CD4-positive, alpha-beta T cell (primary cell): ENCODE results near the gene ESR1. TPM values are rescaled to one million over a fixed set of nuclear protein-coding genes. Genes with fewer than 3 reads are reported as not detected.

Experiments
- ATAC-seq: fragments of 200-7000 bp; cut with Tn5 transposase; one replicate; pipeline ENCODE4 v1.10.0; 2022; ENCODE audit warnings: mild to moderate bottlenecking; ENCODE audit not compliant: poor library complexity
- CTCF ChIA-PET: fragments of 350-600 bp; sonication (Branson Sonifier 250); formaldehyde crosslinking; loops from one replicate; lab custom pipeline; 2021; ENCODE audit warnings: antibody characterized with exemption, inconsistent platforms; lab: Charles Lee
- POLR2A ChIA-PET: fragments of 350-600 bp; sonication (Branson Sonifier 250); formaldehyde crosslinking; loops from one replicate; lab custom pipeline; 2021; ENCODE audit warnings: antibody characterized with exemption, inconsistent platforms; lab: Charles Lee
- DNase-seq, 14 experiments: peaks; one replicate each; pipeline ENCODE4 v3.0.0-alpha.2; 2013 to 2020; ENCODE audit warnings: mixed read lengths in 2 of 14
- H3K27ac ChIP-seq, 2 donors: one replicate each; pipeline versions ENCODE4 v1.5.1 to v1.7.0; 2013; ENCODE audit warnings: low read length in 2 of 2, low read depth in 1 of 2, mild to moderate bottlenecking in 1 of 2
- H3K27me3 ChIP-seq, 2 experiments: 1 replicate in 1 of 2; 2 replicates in 1 of 2; pipeline versions ENCODE4 v1.6.1 to v1.7.0; 2013; ENCODE audit warnings: low read length in 2 of 2, control low read depth in 1 of 2, mild to moderate bottlenecking in 1 of 2, moderate library complexity in 1 of 2; ENCODE audit not compliant: insufficient read depth in 2 of 2, control insufficient read depth in 1 of 2
- H3K36me3 ChIP-seq: one replicate; pipeline ENCODE4 v1.6.1; 2013; ENCODE audit warnings: low read length, control low read depth; ENCODE audit not compliant: insufficient read depth
- H3K4me1 ChIP-seq: one replicate; pipeline ENCODE4 v1.6.1; 2013; ENCODE audit warnings: low read length, control low read depth; ENCODE audit not compliant: insufficient read depth
- H3K4me3 ChIP-seq: one replicate; pipeline ENCODE4 v1.5.1; 2013; ENCODE audit warnings: mild to moderate bottlenecking, low read length, moderate library complexity
- H3K9me3 ChIP-seq, 2 experiments: 1 replicate in 1 of 2; 2 replicates in 1 of 2; pipeline versions ENCODE4 v1.6.1 to v1.7.0; 2013; ENCODE audit warnings: low read length in 2 of 2, mild to moderate bottlenecking in 2 of 2, control low read depth in 1 of 2, moderate library complexity in 1 of 2; ENCODE audit not compliant: control insufficient read depth in 1 of 2, insufficient read depth in 1 of 2
- H3K27ac Mint-ChIP-seq: one replicate; pipeline ENCODE4 v1.8.0; 2020; ENCODE audit warnings: mixed read lengths
- H3K27me3 Mint-ChIP-seq: one replicate; pipeline ENCODE4 v1.8.0; 2021; ENCODE audit warnings: mixed read lengths
- H3K36me3 Mint-ChIP-seq: one replicate; pipeline ENCODE4 v1.8.0; 2021; ENCODE audit warnings: low read depth, mixed read lengths
- H3K4me1 Mint-ChIP-seq: one replicate; pipeline ENCODE4 v1.8.0; 2021; ENCODE audit warnings: low read depth, mixed read lengths
- H3K4me3 Mint-ChIP-seq: one replicate; pipeline ENCODE4 v1.8.0; 2020; ENCODE audit warnings: mild to moderate bottlenecking, mixed read lengths
- H3K9me3 Mint-ChIP-seq: one replicate; pipeline ENCODE4 v1.8.0; 2020; ENCODE audit warnings: mixed read lengths
- CTCF ChIP-seq: fragments of 200-600 bp; IDR thresholded peaks from one replicate; pipeline ENCODE4 v1.8.0; 2022; ENCODE audit warnings: antibody characterized with exemption, mild to moderate bottlenecking
- intact Hi-C, 2 experiments: fragments of 100-400 bp; cut with DNase I in 1 of 2; cut with micrococcal nuclease in 1 of 2; formaldehyde crosslinking; loops; one replicate each; pipeline versions ENCODE4 v1.15.1 to v1.9.0; 2023 to 2025; cut with DNase I, micrococcal nuclease
- total RNA-seq, 174 experiments: library from RNA in 2 of 174; stranded (reverse) in 2 of 174; gene quantifications; one replicate each; pipeline ENCODE4 v1.2.3 and lab custom pipeline; 2021 to 2026

ESR1 gene
- total RNA-seq, 2 experiments from 2014 or later = 2.6 to 2.8 TPM

GRCh38 chr6:151877458-151877857 is 70.0 kb downstream of the ESR1 start:
- ATAC-seq (no peak), DNase-seq (no peak)
- no peaks in the 10 kb centered on the region for H3K27me3 Mint-ChIP-seq
- no peaks in the 10 kb centered on the region for H3K4me1 Mint-ChIP-seq
- H3K27ac ChIP-seq = no peak overlapping the region
- H3K4me3 ChIP-seq = no peak overlapping the region
- TF ChIP-seq CTCF = no peak
- no peaks in the 10 kb centered on the region for H3K9me3 Mint-ChIP-seq
- intact Hi-C loops = no loop called here
- H3K36me3 Mint-ChIP-seq = no peaks in the 10 kb centered on the region
- ChIA-PET POLR2A (no interaction called here), CTCF (no interaction called here)
- H3K27me3 ChIP-seq = no peaks in the 10 kb centered on the region
- no peaks in the 10 kb centered on the region for H3K9me3 ChIP-seq
- H3K4me1 ChIP-seq = no peaks in the 10 kb centered on the region
- H3K4me3 Mint-ChIP-seq = no peak overlapping the region
- H3K27ac Mint-ChIP-seq = no peak overlapping the region
- H3K36me3 ChIP-seq = no peaks in the 10 kb centered on the region

- ChIA-PET CTCF (no interaction called here), POLR2A (no interaction called here)
- H3K9me3 Mint-ChIP-seq = no peaks in the 10 kb centered on the region
- H3K4me3 Mint-ChIP-seq = no peak overlapping the region
- no peaks in the 10 kb centered on the region for H3K9me3 ChIP-seq
- DNase-seq = no peak
- no peak overlapping the region for H3K27ac ChIP-seq
- H3K4me3 ChIP-seq = no peak overlapping the region
- H3K27ac Mint-ChIP-seq = no peak overlapping the region
- intact Hi-C loops = no loop called here
- H3K36me3 Mint-ChIP-seq = no peaks in the 10 kb centered on the region
- no peaks in the 10 kb centered on the region for H3K36me3 ChIP-seq
- H3K4me1 ChIP-seq = no peaks in the 10 kb centered on the region
- no peaks in the 10 kb centered on the region for H3K4me1 Mint-ChIP-seq
- no peak for ATAC-seq
- H3K27me3 ChIP-seq = no peaks in the 10 kb centered on the region
- TF ChIP-seq CTCF = no peak
- H3K27me3 Mint-ChIP-seq = no peaks in the 10 kb centered on the region
These were observed 73.7 kb downstream of the ESR1 start for GRCh38 chr6:151881231-151881630.

GRCh38 chr6:151882206-151882605 is 74.7 kb downstream of the ESR1 start:
- H3K27ac Mint-ChIP-seq = no peak overlapping the region
- POLR2A ChIA-PET = no interaction called here
- DNase-seq = no peak
- no peak for ATAC-seq
- Histone ChIP-seq H3K27ac (no peak overlapping the region), H3K36me3 (no peaks in the 10 kb centered on the region), H3K4me3 (no peak overlapping the region), H3K27me3 (no peaks in the 10 kb centered on the region), H3K4me1 (no peaks in the 10 kb centered on the region), H3K9me3 (no peaks in the 10 kb centered on the region)
- no peaks in the 10 kb centered on the region for H3K4me1 Mint-ChIP-seq
- intact Hi-C loops = no loop called here
- H3K27me3 Mint-ChIP-seq = no peaks in the 10 kb centered on the region
- H3K4me3 Mint-ChIP-seq = no peak overlapping the region
- no peaks in the 10 kb centered on the region for H3K36me3 Mint-ChIP-seq
- CTCF ChIA-PET = no interaction called here
- no peaks in the 10 kb centered on the region for H3K9me3 Mint-ChIP-seq
- TF ChIP-seq CTCF = no peak
